HK-2 (cell line): ENCODE data around the gene NFAT5.

Experiments
- DNase-seq: peaks from one replicate; pipeline ENCODE4 v3.0.0-alpha.2; 2018; ENCODE audit not compliant: unreplicated experiment

Gene NFAT5

GRCh38 chr16:69741951-69742904, 176.5 kb downstream of the NFAT5 start:
- peak; percentile 38 for DNase-seq

- DNase-seq = no peak
Measured at GRCh38 chr16:69744363-69745231, 178.8 kb downstream of the NFAT5 start.

GRCh38 chr16:69745232-69745612, 179.5 kb downstream of the NFAT5 start:
- no peak for DNase-seq

- no peak for DNase-seq
Measured at GRCh38 chr16:69745959-69746358, 180.2 kb downstream of the NFAT5 start.

GRCh38 chr16:69747115-69747514, 181.3 kb downstream of the NFAT5 start:
- DNase-seq = no peak

- DNase-seq = no peak
Measured at GRCh38 chr16:69748694-69749345, 183.1 kb downstream of the NFAT5 start.

GRCh38 chr16:69754143-69754468, 188.3 kb downstream of the NFAT5 start:
- no peak for DNase-seq
